Measurements from ENCODE around the gene CNN2. TPM values are rescaled to one million over a fixed set of nuclear protein-coding genes. Genes with fewer than 3 reads are reported as not detected.
A peak's percentile ranks its signal among the peaks of the same experiment; 100 is the strongest.

Gene CNN2
- total and polyA plus RNA-seq, 9 of the 15 experiments (the other 6 are each of a cell fraction or from before 2014, with no cell fraction given), result 12.1 to 174 (median 52.7) TPM

GRCh38 chr19:1026783-1027649 lies 608 bp downstream of the CNN2 start (continued):
- TF ChIP-seq, protein P1, sequence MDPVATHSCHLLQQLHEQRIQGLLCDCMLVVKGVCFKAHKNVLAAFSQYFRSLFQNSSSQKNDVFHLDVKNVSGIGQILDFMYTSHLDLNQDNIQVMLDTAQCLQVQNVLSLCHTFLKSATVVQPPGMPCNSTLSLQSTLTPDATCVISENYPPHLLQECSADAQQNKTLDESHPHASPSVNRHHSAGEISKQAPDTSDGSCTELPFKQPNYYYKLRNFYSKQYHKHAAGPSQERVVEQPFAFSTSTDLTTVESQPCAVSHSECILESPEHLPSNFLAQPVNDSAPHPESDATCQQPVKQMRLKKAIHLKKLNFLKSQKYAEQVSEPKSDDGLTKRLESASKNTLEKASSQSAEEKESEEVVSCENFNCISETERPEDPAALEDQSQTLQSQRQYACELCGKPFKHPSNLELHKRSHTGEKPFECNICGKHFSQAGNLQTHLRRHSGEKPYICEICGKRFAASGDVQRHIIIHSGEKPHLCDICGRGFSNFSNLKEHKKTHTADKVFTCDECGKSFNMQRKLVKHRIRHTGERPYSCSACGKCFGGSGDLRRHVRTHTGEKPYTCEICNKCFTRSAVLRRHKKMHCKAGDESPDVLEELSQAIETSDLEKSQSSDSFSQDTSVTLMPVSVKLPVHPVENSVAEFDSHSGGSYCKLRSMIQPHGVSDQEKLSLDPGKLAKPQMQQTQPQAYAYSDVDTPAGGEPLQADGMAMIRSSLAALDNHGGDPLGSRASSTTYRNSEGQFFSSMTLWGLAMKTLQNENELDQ (CRISPR knock-in tag; IDR thresholded peaks at IDR 0.05; ENCODE audit: borderline replicate concordance), result peak; percentile 89
- TF ChIP-seq FUS (optimal IDR thresholded peaks at IDR 0.05; ENCODE audit: low read depth, low read length) (no peak), SETDB1 (IDR thresholded peaks at IDR 0.05; ENCODE audit: low read length) (no peak), EHMT2 (IDR thresholded peaks at IDR 0.05) (no peak), TEAD2 (tag; IDR thresholded peaks at IDR 0.05) (no peak), HDAC1 (IDR thresholded peaks at IDR 0.05) (0 out of 4 replicates have a peak, but pooled peaks of 1 of the 2 experiments have one; percentile 27), GTF2E2 (tag; IDR thresholded peaks at IDR 0.05) (no peak), ZNF445 (CRISPR knock-in tag; IDR thresholded peaks at IDR 0.05; ENCODE audit: low read depth) (no peak), RBM22 (IDR thresholded peaks at IDR 0.05; ENCODE audit: low read depth, low read length, poor library complexity, severe bottlenecking) (peak; percentile 74), FOXM1 (IDR thresholded peaks at IDR 0.05; ENCODE audit: low read depth) (no peak), FOXM1 (CRISPR knock-in tag; IDR thresholded peaks at IDR 0.05; ENCODE audit: low read depth) (no peak), CBX3 (IDR thresholded peaks at IDR 0.05; ENCODE audit: borderline replicate concordance in 1 of 2, low read length in 2 of 2) (0 out of 3 replicates have a peak, but pooled peaks of 1 of the 2 experiments have one; percentile 21), FOXK1 (CRISPR knock-in tag; IDR thresholded peaks at IDR 0.05; ENCODE audit: borderline replicate concordance) (peak; percentile 49; the same call in 1 of the 2 replicates), ZNF121 (CRISPR knock-in tag; conservative IDR thresholded peaks at IDR 0.05) (no peak), PTBP1 (IDR thresholded peaks at IDR 0.05; ENCODE audit: low read depth, low read length) (peak; percentile 84; the same call in 1 of the 2 replicates), NFRKB (IDR thresholded peaks at IDR 0.05; ENCODE audit: low read depth) (no peak), NCOA4 (IDR thresholded peaks at IDR 0.05; ENCODE audit: partially characterized antibody) (no peak), POLR2AphosphoS2 (IDR thresholded peaks at IDR 0.05; ENCODE audit: low read length) (no peak), TRIM24 (IDR thresholded peaks at IDR 0.05) (no peak), SRSF3 (IDR thresholded peaks at IDR 0.05; ENCODE audit: insufficient read depth, low read length) (no peak)
- TF ChIP-seq, protein P2, sequence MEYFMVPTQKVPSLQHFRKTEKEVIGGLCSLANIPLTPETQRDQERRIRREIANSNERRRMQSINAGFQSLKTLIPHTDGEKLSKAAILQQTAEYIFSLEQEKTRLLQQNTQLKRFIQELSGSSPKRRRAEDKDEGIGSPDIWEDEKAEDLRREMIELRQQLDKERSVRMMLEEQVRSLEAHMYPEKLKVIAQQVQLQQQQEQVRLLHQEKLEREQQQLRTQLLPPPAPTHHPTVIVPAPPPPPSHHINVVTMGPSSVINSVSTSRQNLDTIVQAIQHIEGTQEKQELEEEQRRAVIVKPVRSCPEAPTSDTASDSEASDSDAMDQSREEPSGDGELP (CRISPR knock-in tag; IDR thresholded peaks at IDR 0.05; ENCODE audit: borderline replicate concordance), result peak; percentile 12; the same call in 1 of the 2 replicates
- TF ChIP-seq, protein P3, sequence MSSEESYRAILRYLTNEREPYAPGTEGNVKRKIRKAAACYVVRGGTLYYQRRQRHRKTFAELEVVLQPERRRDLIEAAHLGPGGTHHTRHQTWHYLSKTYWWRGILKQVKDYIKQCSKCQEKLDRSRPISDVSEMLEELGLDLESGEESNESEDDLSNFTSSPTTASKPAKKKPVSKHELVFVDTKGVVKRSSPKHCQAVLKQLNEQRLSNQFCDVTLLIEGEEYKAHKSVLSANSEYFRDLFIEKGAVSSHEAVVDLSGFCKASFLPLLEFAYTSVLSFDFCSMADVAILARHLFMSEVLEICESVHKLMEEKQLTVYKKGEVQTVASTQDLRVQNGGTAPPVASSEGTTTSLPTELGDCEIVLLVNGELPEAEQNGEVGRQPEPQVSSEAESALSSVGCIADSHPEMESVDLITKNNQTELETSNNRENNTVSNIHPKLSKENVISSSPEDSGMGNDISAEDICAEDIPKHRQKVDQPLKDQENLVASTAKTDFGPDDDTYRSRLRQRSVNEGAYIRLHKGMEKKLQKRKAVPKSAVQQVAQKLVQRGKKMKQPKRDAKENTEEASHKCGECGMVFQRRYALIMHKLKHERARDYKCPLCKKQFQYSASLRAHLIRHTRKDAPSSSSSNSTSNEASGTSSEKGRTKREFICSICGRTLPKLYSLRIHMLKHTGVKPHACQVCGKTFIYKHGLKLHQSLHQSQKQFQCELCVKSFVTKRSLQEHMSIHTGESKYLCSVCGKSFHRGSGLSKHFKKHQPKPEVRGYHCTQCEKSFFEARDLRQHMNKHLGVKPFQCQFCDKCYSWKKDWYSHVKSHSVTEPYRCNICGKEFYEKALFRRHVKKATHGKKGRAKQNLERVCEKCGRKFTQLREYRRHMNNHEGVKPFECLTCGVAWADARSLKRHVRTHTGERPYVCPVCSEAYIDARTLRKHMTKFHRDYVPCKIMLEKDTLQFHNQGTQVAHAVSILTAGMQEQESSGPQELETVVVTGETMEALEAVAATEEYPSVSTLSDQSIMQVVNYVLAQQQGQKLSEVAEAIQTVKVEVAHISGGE (CRISPR knock-in tag; IDR thresholded peaks at IDR 0.05), result no peak
